ENCODE measurements around the gene MAPRE2.

MAPRE2 gene

GRCh38 chr18:35186291-35187034, 145.2 kb downstream of the MAPRE2 start:
- no peak for DNase-seq

GRCh38 chr18:35189510-35189909, 148.3 kb downstream of the MAPRE2 start:
- DNase-seq: no peak

GRCh38 chr18:35190948-35191697, 149.9 kb downstream of the MAPRE2 start:
- no peak for DNase-seq

GRCh38 chr18:35191698-35192025, 150.4 kb downstream of the MAPRE2 start:
- no peak for DNase-seq

GRCh38 chr18:35192415-35192814, 151.2 kb downstream of the MAPRE2 start:
- DNase-seq: no peak

Data from AML-193 (cell line).